ENCODE data around the gene FAM120C.

DNA sequence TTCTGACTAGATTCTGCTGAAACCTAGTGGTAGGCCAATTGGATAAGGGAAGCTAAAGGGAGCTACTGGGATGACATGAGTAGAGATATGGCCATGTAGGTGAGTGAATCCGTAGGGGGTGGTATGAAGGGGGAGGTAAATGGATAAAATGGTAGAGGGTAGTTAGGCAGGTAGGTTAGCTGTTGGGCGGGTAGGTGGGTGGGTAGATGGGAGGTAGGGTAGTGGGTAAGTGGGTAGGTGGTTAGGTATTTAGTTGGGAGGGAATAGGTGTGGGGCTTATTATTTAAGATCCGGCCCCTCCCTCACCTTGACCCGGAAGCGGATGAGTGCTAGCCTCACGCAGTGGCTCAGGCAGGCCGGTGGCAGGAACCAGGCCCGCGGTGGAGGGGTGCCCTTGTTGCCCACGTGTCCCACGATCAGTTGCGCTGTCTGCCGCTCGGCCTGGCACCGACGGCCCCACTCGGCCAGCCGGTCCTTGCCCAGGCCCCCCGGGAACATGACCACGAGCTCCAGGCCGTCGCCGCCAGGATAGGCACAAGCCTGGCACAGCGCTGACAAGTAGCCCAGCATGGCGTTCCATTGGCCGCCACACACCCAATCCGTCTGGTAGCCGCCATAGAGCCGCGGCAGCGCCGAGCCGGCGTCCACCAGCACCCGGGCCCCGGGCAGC lies 725 bp downstream of the FAM120C start:
- TF ChIP-seq, protein P1, sequence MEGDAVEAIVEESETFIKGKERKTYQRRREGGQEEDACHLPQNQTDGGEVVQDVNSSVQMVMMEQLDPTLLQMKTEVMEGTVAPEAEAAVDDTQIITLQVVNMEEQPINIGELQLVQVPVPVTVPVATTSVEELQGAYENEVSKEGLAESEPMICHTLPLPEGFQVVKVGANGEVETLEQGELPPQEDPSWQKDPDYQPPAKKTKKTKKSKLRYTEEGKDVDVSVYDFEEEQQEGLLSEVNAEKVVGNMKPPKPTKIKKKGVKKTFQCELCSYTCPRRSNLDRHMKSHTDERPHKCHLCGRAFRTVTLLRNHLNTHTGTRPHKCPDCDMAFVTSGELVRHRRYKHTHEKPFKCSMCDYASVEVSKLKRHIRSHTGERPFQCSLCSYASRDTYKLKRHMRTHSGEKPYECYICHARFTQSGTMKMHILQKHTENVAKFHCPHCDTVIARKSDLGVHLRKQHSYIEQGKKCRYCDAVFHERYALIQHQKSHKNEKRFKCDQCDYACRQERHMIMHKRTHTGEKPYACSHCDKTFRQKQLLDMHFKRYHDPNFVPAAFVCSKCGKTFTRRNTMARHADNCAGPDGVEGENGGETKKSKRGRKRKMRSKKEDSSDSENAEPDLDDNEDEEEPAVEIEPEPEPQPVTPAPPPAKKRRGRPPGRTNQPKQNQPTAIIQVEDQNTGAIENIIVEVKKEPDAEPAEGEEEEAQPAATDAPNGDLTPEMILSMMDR (IDR thresholded peaks at IDR 0.05 in 4 of 5, conservative IDR thresholded peaks at IDR 0.05 in 1 of 5), result no peak
- TF ChIP-seq POLR2A (IDR thresholded peaks at IDR 0.05), result peak in 1 of 2 donors; percentile 57
